Measurements from ENCODE around the gene PEMT. TPM values are rescaled to one million over a fixed set of nuclear protein-coding genes. Genes with fewer than 3 reads are reported as not detected.

PEMT gene
- total and polyA plus RNA-seq, 9 of the 15 experiments (the other 6 are each of a cell fraction or from before 2014, with no cell fraction given) = 1.4 to 36.4 (median 13.6) TPM

DNA sequence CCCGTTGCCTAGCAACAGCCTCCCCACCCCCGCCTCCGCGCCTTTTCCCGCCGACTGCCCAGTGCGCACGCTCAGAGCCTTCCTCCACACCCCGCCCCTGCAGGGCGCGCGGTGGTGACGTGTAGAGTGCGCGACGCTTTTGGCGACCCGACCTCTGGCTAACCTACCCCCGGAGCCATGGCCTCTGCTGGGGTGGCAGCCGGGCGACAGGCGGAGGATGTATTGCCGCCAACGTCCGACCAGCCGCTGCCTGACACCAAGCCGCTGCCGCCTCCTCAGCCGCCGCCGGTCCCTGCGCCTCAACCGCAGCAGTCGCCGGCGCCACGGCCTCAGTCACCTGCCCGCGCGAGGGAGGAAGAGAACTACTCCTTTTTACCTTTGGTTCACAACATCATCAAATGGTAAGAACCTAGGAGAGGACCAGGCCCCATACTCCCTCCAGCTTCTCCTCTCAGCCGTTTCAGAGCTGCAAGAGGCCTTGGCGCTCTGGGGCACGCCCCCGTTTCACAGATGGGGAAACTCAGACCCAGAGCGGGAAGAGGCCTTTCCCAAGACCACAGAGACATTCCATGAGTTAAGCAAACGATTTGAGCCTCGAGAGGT lies 114.5 kb downstream of the PEMT start, which contains the start of gene MED9 (continued):
- TF ChIP-seq FOXJ2 (tag; IDR thresholded peaks at IDR 0.05) (no peak), ID3 (CRISPR knock-in tag; IDR thresholded peaks at IDR 0.05) (no peak), ID3 (tag; IDR thresholded peaks at IDR 0.05) (no peak), PRMT5 (CRISPR knock-in tag; IDR thresholded peaks at IDR 0.05) (0 out of 2 replicates have a peak, but pooled peaks have one; percentile 19), FUS (optimal IDR thresholded peaks at IDR 0.05; ENCODE audit: low read depth, low read length) (no peak), ZNF184 (CRISPR knock-in tag; IDR thresholded peaks at IDR 0.05) (no peak), PHB (CRISPR knock-in tag; IDR thresholded peaks at IDR 0.05) (no peak), CHD7 (IDR thresholded peaks at IDR 0.05; ENCODE audit: low read depth, low read length) (no peak), NCOR1 (IDR thresholded peaks at IDR 0.05) (0 out of 2 replicates have a peak, but pooled peaks have one; percentile 10), CBFA2T3 (IDR thresholded peaks at IDR 0.05) (no peak), ZFP36 (IDR thresholded peaks at IDR 0.05; ENCODE audit: low read depth, low read length, partially characterized antibody) (no peak), ZNF512 (tag; IDR thresholded peaks at IDR 0.05) (no peak), MCM5 (IDR thresholded peaks at IDR 0.05; ENCODE audit: low read depth) (no peak), ZNF212 (CRISPR knock-in tag; IDR thresholded peaks at IDR 0.05) (no peak), ZNF165 (CRISPR knock-in tag; IDR thresholded peaks at IDR 0.05; ENCODE audit: borderline replicate concordance) (no peak), RFX7 (CRISPR knock-in tag; IDR thresholded peaks at IDR 0.05) (no peak)

Measured in K562 (cell line).